Measurements from ENCODE around the gene PSME3IP1.

Gene PSME3IP1

GRCh38 chr16:57127037-57127763 is 58.6 kb downstream of the PSME3IP1 start:
- H3K4me1 ChIP-seq (ENCODE audit: control insufficient read depth in 1 of 2, insufficient read depth in 1 of 2, low read depth in 1 of 2, low read length in 1 of 2): peaks cover 38 to 58% of the 10 kb centered on the region in 2 experiments
- no peak for TF ChIP-seq CTCF (IDR thresholded peaks at IDR 0.05)
- H3K27me3 ChIP-seq: no peaks in the 10 kb centered on the region
- peak overlapping the region; percentile 85 for H3K27ac ChIP-seq
- H3K36me3 ChIP-seq: peaks cover 49% of the 10 kb centered on the region
- no peak overlapping the region for H3K4me3 ChIP-seq (ENCODE audit: low read depth in 1 of 2, low read length in 1 of 2)
- H3K9me3 ChIP-seq: no peaks in the 10 kb centered on the region

GRCh38 chr16:57126411-57126810 is 59.4 kb downstream of the PSME3IP1 start:
- Histone ChIP-seq H3K27me3 (no peaks in the 10 kb centered on the region), H3K9me3 (no peaks in the 10 kb centered on the region), H3K4me3 (ENCODE audit: low read depth in 1 of 2, low read length in 1 of 2) (no peak overlapping the region), H3K4me1 (ENCODE audit: control insufficient read depth in 1 of 2, insufficient read depth in 1 of 2, low read depth in 1 of 2, low read length in 1 of 2) (peaks cover 38 to 60% of the 10 kb centered on the region in 2 experiments), H3K27ac (peak overlapping the region; percentile 85), H3K36me3 (peaks cover 49% of the 10 kb centered on the region)
- TF ChIP-seq CTCF (IDR thresholded peaks at IDR 0.05): no peak

DNA sequence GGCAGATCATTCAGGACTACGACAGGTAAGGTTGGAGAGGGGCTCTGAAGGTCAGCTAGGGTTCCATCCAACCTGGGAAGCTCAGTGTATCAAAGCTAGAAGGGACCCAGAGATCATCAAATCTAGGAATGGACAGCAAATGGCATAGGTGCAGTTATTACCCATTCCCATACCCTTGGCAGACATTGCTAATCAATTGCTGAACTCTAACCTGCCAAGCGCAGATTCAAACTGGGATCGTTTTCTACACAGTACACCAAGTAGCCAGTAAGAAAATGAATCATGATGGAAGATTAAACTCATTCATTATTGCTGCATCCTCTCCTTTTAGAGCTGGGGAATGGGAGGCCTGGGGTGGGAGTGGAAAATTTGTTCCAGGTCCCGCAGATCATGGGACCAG is 59.9 kb downstream of the PSME3IP1 start:
- H3K9me3 ChIP-seq: no peaks in the 10 kb centered on the region
- peak overlapping the region; percentile 85 for H3K27ac ChIP-seq
- no peaks in the 10 kb centered on the region for H3K27me3 ChIP-seq
- peaks cover 49% of the 10 kb centered on the region for H3K36me3 ChIP-seq
- no peak for TF ChIP-seq CTCF (IDR thresholded peaks at IDR 0.05)
- peaks cover 38 to 60% of the 10 kb centered on the region in 2 experiments for H3K4me1 ChIP-seq (ENCODE audit: control insufficient read depth in 1 of 2, insufficient read depth in 1 of 2, low read depth in 1 of 2, low read length in 1 of 2)
- H3K4me3 ChIP-seq (ENCODE audit: low read depth in 1 of 2, low read length in 1 of 2): no peak overlapping the region

DNA sequence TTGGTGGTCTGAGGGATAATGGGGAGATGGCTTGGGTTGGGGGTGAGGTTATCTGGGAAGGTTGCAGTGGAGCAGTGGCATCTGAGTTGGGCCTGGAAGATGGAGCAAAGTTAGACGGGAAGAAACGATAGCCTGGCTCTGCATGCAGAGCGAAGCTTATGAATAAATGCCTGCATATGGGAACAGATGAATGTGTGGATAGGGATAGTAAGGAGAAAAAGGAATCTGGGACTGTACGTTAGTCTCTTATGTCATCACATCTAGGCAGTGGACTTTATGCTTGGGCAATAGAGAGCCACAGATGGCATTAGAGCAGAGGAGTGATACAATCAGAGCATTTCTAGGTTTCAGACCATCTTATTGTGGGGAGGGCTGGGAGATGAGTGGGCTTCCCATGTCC is 60.5 kb downstream of the PSME3IP1 start:
- Histone ChIP-seq H3K27ac (peak overlapping the region; percentile 85), H3K36me3 (peaks cover 49% of the 10 kb centered on the region), H3K27me3 (no peaks in the 10 kb centered on the region), H3K4me1 (ENCODE audit: control insufficient read depth in 1 of 2, insufficient read depth in 1 of 2, low read depth in 1 of 2, low read length in 1 of 2) (peaks cover 38 to 60% of the 10 kb centered on the region in 2 experiments), H3K9me3 (no peaks in the 10 kb centered on the region), H3K4me3 (ENCODE audit: low read depth in 1 of 2, low read length in 1 of 2) (no peak overlapping the region)
- no peak for TF ChIP-seq CTCF (IDR thresholded peaks at IDR 0.05)

DNA sequence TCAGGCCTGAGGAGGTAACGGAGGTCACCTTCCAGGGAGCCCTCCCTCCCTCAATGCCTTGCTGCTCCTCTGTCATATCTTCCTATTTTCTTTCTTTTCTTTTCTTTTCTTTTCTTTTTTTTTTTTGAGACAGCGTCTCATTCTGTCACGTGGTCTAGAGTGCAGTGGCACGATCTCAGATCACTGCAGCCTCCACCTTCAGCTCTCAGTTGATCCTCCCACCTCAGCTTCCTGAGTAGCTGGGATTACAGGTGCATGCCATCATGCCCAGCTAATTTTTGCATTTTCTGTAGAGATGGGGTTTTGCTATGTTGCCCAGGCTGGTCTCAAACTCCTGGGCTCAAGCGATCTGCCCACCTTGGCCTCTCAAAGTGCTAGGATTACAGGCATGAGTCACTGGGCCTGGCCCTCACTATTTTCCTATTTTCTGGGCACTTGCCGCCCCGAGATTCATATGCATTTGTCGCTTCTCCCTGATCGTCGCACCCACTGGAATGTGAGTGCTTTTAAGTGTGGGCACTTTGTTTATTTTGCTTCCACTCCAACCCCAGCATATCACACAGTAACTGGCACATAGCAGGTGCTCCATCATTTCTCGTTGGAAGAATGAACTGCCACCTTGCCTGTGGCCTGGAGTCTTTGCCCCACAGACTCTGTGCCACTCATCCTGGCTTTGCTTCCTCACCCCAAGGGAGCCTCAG is 61.7 kb downstream of the PSME3IP1 start:
- Histone ChIP-seq H3K9me3 (no peaks in the 10 kb centered on the region), H3K4me3 (ENCODE audit: low read depth in 1 of 2, low read length in 1 of 2) (no peak overlapping the region), H3K27me3 (no peaks in the 10 kb centered on the region), H3K27ac (peak overlapping the region; percentile 85), H3K36me3 (peaks cover 54% of the 10 kb centered on the region), H3K4me1 (ENCODE audit: control insufficient read depth in 1 of 2, insufficient read depth in 1 of 2, low read depth in 1 of 2, low read length in 1 of 2) (peaks cover 38 to 58% of the 10 kb centered on the region in 2 experiments)
- TF ChIP-seq CTCF (IDR thresholded peaks at IDR 0.05): no peak

Data from neutrophil (primary cell).